ENCODE results near the gene ZNF619.

ZNF619 gene

DNA sequence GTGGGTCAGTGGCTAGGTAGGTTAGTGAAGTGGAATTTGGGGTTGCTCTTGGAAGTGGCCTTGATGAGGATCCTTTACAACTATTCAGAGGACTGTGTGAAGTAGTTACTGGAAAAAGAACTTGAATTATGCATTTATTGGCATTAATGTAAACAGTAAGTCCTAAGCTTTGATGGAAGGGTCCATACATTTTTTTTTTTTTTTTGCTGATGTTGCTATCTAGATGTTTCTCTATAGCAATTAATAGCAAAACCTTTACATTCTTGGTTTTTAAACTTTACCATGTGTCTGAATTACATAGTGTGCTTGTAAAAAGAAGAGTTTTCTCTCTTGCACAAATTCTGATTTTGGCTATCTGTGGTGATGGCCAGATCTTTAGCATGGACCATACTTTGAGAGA is 57.4 kb downstream of the ZNF619 start:
- DNase-seq (ENCODE audit: low read depth), result no peak
